Stomach (tissue), 4 donors: Measurements from ENCODE around the gene PLCB1.

Experiments
- EP300 ChIP-seq: sonication (generic); formaldehyde crosslinking; IDR thresholded peaks from one replicate; pipeline ENCODE4 v1.6.1; 2017; ENCODE audit warnings: antibody characterized with exemption
- POLR2A ChIP-seq, 4 donors: fragments of 450-650 bp; IDR thresholded peaks; one replicate each; pipeline ENCODE4 v1.6.1; 2016; ENCODE audit warnings: antibody characterized with exemption in 4 of 4, control low read depth in 2 of 4, mild to moderate bottlenecking in 1 of 4, moderate library complexity in 1 of 4
- POLR2AphosphoS5 ChIP-seq, 3 donors: sonication (generic); formaldehyde crosslinking; IDR thresholded peaks; one replicate each; pipeline ENCODE4 v1.6.1; 2016; ENCODE audit warnings: antibody characterized with exemption in 3 of 3
- TF ChIP-seq, protein P1 (sequence below), 7 experiments: fragments of 450-650 bp in 4 of 7; fragments of 200-600 bp in 3 of 7; sonication (generic) in 3 of 7; IDR thresholded peaks; one replicate each; pipeline ENCODE4 v1.5.1; 2016 to 2019; ENCODE audit warnings: antibody characterized with exemption in 7 of 7, control low read depth in 2 of 7, mild to moderate bottlenecking in 1 of 7

DNA sequence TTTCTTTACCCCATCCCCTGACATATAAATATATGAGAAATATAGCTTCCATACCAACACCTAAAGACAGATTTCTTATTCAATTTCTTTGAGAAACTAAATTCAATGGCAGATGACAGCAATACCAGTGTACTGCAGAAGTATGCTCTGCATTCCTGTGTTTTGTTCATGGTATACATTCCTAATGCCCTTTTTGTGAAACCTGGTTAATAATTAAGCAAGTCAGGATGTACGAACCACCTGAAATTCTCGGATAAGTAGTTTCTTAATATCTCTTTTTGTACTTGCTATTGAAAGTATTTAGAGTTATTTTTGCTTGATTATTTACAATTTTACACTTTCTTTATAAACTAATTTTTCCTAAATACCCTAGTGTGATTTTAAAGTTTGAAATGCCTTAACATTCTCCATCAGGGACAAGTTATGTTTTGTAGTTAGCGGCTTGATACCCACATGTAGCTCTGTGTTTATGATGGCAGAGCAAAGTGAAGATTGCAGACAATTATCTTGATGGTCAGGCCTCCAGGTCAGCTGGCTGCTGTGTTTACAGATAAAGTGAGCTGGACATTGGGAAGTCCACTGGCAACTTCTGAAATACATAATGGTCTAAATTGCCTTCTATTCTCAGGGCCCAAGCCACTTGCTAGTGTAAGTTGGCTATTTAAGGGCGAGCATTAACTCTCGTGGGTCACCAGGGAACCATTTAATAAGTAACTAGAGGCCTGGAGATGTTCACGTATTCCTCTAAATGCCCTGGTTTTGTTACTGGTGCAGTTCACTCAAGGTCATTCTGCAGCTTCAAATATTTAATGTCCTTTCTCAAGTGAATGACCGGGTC is 58.2 kb downstream of the PLCB1 start:
- no peak for TF ChIP-seq POLR2A (IDR thresholded peaks at IDR 0.05)
- TF ChIP-seq, protein P1, sequence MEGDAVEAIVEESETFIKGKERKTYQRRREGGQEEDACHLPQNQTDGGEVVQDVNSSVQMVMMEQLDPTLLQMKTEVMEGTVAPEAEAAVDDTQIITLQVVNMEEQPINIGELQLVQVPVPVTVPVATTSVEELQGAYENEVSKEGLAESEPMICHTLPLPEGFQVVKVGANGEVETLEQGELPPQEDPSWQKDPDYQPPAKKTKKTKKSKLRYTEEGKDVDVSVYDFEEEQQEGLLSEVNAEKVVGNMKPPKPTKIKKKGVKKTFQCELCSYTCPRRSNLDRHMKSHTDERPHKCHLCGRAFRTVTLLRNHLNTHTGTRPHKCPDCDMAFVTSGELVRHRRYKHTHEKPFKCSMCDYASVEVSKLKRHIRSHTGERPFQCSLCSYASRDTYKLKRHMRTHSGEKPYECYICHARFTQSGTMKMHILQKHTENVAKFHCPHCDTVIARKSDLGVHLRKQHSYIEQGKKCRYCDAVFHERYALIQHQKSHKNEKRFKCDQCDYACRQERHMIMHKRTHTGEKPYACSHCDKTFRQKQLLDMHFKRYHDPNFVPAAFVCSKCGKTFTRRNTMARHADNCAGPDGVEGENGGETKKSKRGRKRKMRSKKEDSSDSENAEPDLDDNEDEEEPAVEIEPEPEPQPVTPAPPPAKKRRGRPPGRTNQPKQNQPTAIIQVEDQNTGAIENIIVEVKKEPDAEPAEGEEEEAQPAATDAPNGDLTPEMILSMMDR (IDR thresholded peaks at IDR 0.05) = no peak
- TF ChIP-seq POLR2AphosphoS5 (IDR thresholded peaks at IDR 0.05) = no peak
- TF ChIP-seq EP300 = no peak
